ENCODE results near the gene LIPI.

DNA sequence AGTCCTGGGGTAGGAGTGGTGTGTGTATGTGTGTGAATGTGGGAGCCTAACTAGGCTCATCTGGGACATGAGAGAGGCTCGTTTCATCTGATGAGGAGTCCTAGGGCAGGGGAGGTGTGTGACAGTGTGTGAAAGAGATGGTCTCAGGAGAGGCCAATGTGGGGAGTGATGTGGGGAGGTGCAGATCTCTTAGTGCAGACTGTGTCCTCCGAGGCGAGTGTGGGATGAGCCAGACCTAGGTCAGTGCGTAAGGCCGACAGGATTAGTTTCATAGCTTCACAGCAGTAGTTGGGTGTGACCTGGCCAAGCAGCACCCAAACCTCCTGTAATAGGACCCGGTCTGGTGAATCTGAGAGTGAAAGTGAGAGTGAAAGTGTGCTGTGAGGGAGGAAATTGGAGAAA, 94.7 kb downstream of the LIPI start:
- TF ChIP-seq CTCF (IDR thresholded peaks at IDR 0.05) (no peak), POLR2A (IDR thresholded peaks at IDR 0.05) (no peak)
